Measurements from ENCODE around the gene ACY1.

Gene ACY1

DNA sequence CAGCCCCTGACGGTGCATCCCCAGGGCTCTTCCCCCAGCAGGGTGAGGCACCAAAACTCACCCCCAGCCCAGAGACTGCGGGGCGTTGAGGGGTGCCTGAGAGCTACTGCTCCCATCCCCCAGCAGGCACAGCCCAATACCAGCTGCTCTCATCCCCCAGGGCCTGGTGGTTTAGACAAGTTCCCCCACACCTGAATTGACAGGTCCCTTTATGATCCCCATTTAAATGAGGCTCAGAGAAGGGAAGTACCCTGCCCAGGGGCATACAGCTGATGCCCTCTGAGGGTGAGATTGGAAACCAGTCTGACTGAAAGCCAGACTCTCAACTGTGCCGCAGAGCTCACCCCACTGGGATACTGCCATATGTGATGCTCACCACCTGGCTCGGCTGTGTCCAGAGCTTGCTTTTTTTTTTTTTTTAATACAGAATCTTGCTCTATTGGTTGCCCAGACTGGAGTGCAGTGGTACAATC is 52.9 kb downstream of the ACY1 start:
- no peaks in the 10 kb centered on the region; the same call in 1 of the 2 replicates for H3K36me3 ChIP-seq
- no peaks in the 10 kb centered on the region for H3K27me3 ChIP-seq
- H3K4me1 ChIP-seq = peaks cover 18% of the 10 kb centered on the region
- DNase-seq = no peak
- H3K9me3 ChIP-seq = no peaks in the 10 kb centered on the region
- TF ChIP-seq, protein P1, sequence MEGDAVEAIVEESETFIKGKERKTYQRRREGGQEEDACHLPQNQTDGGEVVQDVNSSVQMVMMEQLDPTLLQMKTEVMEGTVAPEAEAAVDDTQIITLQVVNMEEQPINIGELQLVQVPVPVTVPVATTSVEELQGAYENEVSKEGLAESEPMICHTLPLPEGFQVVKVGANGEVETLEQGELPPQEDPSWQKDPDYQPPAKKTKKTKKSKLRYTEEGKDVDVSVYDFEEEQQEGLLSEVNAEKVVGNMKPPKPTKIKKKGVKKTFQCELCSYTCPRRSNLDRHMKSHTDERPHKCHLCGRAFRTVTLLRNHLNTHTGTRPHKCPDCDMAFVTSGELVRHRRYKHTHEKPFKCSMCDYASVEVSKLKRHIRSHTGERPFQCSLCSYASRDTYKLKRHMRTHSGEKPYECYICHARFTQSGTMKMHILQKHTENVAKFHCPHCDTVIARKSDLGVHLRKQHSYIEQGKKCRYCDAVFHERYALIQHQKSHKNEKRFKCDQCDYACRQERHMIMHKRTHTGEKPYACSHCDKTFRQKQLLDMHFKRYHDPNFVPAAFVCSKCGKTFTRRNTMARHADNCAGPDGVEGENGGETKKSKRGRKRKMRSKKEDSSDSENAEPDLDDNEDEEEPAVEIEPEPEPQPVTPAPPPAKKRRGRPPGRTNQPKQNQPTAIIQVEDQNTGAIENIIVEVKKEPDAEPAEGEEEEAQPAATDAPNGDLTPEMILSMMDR (IDR thresholded peaks at IDR 0.05; ENCODE audit: low read depth, low read length) = no peak
- no peak overlapping the region for H3K4me3 ChIP-seq (ENCODE audit: low read depth, low read length)

DNA sequence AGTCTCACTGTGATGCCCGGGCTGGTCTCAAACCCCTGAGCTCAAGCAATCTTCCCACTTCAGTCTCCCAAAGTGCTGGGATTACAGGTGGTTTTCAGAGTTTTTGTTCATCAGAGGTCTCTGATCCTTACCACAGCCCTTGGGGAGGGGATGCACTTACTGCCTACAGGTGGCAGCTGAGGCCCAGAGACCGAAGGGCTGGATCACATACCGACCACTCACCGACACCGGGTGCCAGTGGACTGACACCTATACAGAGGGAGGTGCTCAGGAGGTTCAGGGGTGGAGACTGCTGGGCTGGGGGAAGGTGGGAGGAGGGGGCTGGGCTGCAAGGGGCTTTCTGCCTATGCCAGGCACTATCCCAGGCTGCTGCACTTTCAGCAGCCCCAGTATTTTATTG is 53.5 kb downstream of the ACY1 start:
- H3K9me3 ChIP-seq = no peaks in the 10 kb centered on the region
- no peak overlapping the region for H3K4me3 ChIP-seq (ENCODE audit: low read depth, low read length)
- H3K4me1 ChIP-seq = peaks cover 23% of the 10 kb centered on the region
- TF ChIP-seq, protein P1 (IDR thresholded peaks at IDR 0.05; ENCODE audit: low read depth, low read length) = no peak
- H3K36me3 ChIP-seq = no peaks in the 10 kb centered on the region; the same call in 1 of the 2 replicates
- no peak for DNase-seq
- no peaks in the 10 kb centered on the region for H3K27me3 ChIP-seq

DNA sequence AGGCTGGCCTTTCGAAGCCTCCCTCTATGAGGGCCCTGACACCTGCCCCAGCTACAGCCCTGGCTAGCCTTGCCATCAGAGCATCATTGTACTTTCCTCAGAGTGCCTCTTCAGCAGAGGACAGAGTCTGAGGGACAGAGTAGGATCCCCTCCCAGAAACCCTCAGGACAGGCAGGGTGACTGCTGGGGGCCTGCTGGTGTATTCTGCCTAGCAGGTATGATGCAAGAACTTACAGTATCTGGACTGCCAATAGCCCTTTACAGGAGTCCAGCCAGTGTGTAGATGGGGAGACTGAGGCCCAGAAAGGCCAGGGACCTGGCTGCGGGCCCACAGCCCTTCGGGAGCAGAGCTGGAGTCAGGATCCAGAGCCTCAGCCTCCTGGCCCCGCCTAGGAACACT is 54.0 kb downstream of the ACY1 start:
- no peak overlapping the region for H3K4me3 ChIP-seq (ENCODE audit: low read depth, low read length)
- no peaks in the 10 kb centered on the region for H3K36me3 ChIP-seq
- H3K9me3 ChIP-seq = no peaks in the 10 kb centered on the region
- no peak for DNase-seq
- peaks cover 21% of the 10 kb centered on the region for H3K4me1 ChIP-seq
- TF ChIP-seq, protein P1 (IDR thresholded peaks at IDR 0.05; ENCODE audit: low read depth, low read length) = no peak
- no peaks in the 10 kb centered on the region for H3K27me3 ChIP-seq

DNA sequence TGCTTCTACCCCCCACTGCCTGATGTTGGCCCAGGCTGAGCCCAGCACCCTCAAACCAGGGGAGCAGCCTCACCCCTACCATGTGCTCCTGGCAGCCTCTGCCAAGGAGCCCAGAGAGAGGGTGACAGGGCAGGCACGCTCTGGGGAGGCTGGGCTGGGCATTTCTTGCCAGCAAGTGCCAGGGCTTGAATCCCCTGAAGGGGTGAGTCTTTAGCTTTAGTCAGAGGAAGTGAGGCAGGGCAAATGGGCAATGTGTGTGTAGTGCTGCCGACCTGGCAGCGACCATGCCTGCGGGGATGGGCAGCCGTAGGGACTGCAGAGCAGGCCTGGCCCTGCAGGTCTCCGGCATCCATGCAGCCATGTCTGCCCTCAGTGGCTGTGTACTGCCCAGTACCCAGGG is 54.9 kb downstream of the ACY1 start:
- TF ChIP-seq, protein P1 (IDR thresholded peaks at IDR 0.05; ENCODE audit: low read depth, low read length) = no peak
- H3K4me1 ChIP-seq = peaks cover 13% of the 10 kb centered on the region
- DNase-seq = no peak
- no peaks in the 10 kb centered on the region for H3K36me3 ChIP-seq
- no peak overlapping the region for H3K4me3 ChIP-seq (ENCODE audit: low read depth, low read length)
- H3K27me3 ChIP-seq = no peaks in the 10 kb centered on the region
- H3K9me3 ChIP-seq = no peaks in the 10 kb centered on the region
